Measurements from ENCODE around the gene GLRX. TPM values are rescaled to one million over a fixed set of nuclear protein-coding genes. Genes with fewer than 3 reads are reported as not detected.

The GLRX gene
- total RNA-seq, 4 donors from 2014 or later: 20.2 to 65.3 (median 41.3) TPM

GRCh38 chr5:95835682-95836385 lies 13.3 kb upstream of the GLRX start:
- TF ChIP-seq CTCF (IDR thresholded peaks at IDR 0.05): no peak
- 49 to 58% methylated on average over 8 to 10 of the region's 10 CpGs for WGBS, 2 donors (ENCODE audit: low coverage in 1 of 2)

GRCh38 chr5:95832664-95833063 lies 10.1 kb upstream of the GLRX start:
- Histone ChIP-seq H3K4me1 (peaks cover 0 to 15% (median 0%) of the 10 kb centered on the region in 3 donors), H3K36me3 (no peaks in the 10 kb centered on the region)

More at GRCh38 chr5:95835682-95836385, 13.3 kb upstream of the GLRX start:
- H3K9me3 ChIP-seq: no peaks in the 10 kb centered on the region
- peak overlapping the region in 1 of 2 donors; percentile 5 for H3K4me3 ChIP-seq
- H3K36me3 ChIP-seq: no peaks in the 10 kb centered on the region
- ATAC-seq: no peak
- H3K27me3 ChIP-seq: no peaks in the 10 kb centered on the region
- H3K27ac ChIP-seq: peak overlapping the region in 3 of 4 donors; percentile 12 to 85 (median 46)
- peaks cover 0 to 15% (median 0%) of the 10 kb centered on the region in 3 donors for H3K4me1 ChIP-seq

DNA sequence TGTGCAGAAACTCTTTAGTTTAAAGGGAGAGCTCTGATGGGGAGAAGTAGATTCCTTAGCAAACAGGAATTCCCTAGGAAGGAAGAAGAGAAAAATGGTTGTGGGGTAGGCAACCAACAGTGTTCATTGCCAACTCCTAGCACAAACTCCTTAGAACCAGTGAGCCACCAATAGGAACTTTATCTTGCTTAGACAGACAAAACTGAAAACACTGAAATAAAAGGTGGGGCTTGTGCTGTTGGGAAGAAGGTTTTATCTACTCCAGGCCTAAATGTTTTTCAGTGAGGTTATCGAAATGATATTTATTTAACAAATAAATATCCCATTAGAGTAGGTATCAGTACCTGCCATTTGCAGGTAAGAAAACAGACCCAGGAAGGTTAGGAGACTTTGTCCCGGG lies 7.7 kb upstream of the GLRX start:
- Histone ChIP-seq H3K27ac (no peak overlapping the region), H3K27me3 (no peaks in the 10 kb centered on the region), H3K9me3 (no peaks in the 10 kb centered on the region), H3K36me3 (no peaks in the 10 kb centered on the region), H3K4me1 (peaks cover 0 to 6% (median 0%) of the 10 kb centered on the region in 3 donors), H3K4me3 (no peak overlapping the region)
- TF ChIP-seq CTCF (IDR thresholded peaks at IDR 0.05): no peak
- no peak for TF ChIP-seq POLR2AphosphoS5 (IDR thresholded peaks at IDR 0.05)
- TF ChIP-seq POLR2A (IDR thresholded peaks at IDR 0.05): no peak
- TF ChIP-seq EP300 (IDR thresholded peaks at IDR 0.05): no peak
- WGBS, 2 donors (ENCODE audit: low coverage in 1 of 2): 88 to 100% methylated on average over 1 to 2 of the region's 2 CpGs
- ATAC-seq: no peak

More at GRCh38 chr5:95832664-95833063, 10.1 kb upstream of the GLRX start:
- H3K27me3 ChIP-seq: no peaks in the 10 kb centered on the region
- no peaks in the 10 kb centered on the region for H3K9me3 ChIP-seq
- no peak for TF ChIP-seq POLR2AphosphoS5 (IDR thresholded peaks at IDR 0.05)
- no peak for ATAC-seq
- no peak overlapping the region for H3K4me3 ChIP-seq
- no peak overlapping the region for H3K27ac ChIP-seq

DNA sequence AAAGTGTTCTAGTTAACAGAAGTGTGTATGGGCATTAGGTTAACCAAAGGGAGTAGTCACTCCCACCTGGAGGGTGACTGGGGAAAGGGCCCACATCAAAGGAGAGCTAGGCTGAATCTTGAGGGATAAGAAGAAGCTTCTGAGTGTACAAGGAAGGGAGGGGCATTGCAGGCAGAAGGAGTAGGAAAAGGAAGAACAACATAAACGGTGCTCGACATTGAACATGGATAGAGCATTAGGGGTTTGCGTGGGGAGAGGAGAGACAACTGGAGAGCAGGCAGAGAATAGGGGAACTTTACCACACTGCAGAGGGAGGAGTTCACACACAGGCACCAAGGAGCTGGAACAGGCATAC lies 5.3 kb upstream of the GLRX start:
- Histone ChIP-seq H3K27me3 (no peaks in the 10 kb centered on the region), H3K4me3 (no peak overlapping the region), H3K4me1 (peaks cover 0 to 19% (median 16%) of the 10 kb centered on the region in 3 donors), H3K27ac (no peak overlapping the region), H3K36me3 (no peaks in the 10 kb centered on the region), H3K9me3 (no peaks in the 10 kb centered on the region)
- no peak for ATAC-seq
- 78 to 100% methylated on average over 1 to 3 of the region's 3 CpGs for WGBS, 2 donors (ENCODE audit: low coverage in 1 of 2)
- TF ChIP-seq CTCF (IDR thresholded peaks at IDR 0.05) (no peak), POLR2A (IDR thresholded peaks at IDR 0.05) (no peak), EP300 (IDR thresholded peaks at IDR 0.05) (no peak), POLR2AphosphoS5 (IDR thresholded peaks at IDR 0.05) (no peak)

- 90 to 97% methylated on average over 6 to 10 of the region's 10 CpGs for WGBS, 2 donors (ENCODE audit: low coverage in 1 of 2)
- ATAC-seq: no peak
- H3K36me3 ChIP-seq: no peaks in the 10 kb centered on the region
- no peaks in the 10 kb centered on the region for H3K27me3 ChIP-seq
- TF ChIP-seq EP300 (IDR thresholded peaks at IDR 0.05): no peak
- TF ChIP-seq POLR2AphosphoS5 (IDR thresholded peaks at IDR 0.05): no peak
- no peak for TF ChIP-seq CTCF (IDR thresholded peaks at IDR 0.05)
- no peak for TF ChIP-seq POLR2A (IDR thresholded peaks at IDR 0.05)
- H3K9me3 ChIP-seq: no peaks in the 10 kb centered on the region
- H3K4me3 ChIP-seq: no peak overlapping the region
- H3K27ac ChIP-seq: no peak overlapping the region
- peaks cover 0 to 22% (median 17%) of the 10 kb centered on the region in 3 donors for H3K4me1 ChIP-seq
These were observed 4.7 kb upstream of the GLRX start for GRCh38 chr5:95826949-95827891.

Measured in gastroesophageal sphincter (tissue), 4 donors.